GM19372 (cell line): ENCODE data around the gene LRAT.

Experiments used
- ATAC-seq: cut with Tn5 transposase; IDR thresholded peaks from one replicate; pipeline ENCODE4 v1.9.1; 2021; ENCODE audit warnings: mild to moderate bottlenecking, low read depth, moderate library complexity; ENCODE audit not compliant: unreplicated experiment

The LRAT gene

GRCh38 chr4:154757713-154758112, 13.9 kb downstream of the LRAT start:
- no peak for ATAC-seq

DNA sequence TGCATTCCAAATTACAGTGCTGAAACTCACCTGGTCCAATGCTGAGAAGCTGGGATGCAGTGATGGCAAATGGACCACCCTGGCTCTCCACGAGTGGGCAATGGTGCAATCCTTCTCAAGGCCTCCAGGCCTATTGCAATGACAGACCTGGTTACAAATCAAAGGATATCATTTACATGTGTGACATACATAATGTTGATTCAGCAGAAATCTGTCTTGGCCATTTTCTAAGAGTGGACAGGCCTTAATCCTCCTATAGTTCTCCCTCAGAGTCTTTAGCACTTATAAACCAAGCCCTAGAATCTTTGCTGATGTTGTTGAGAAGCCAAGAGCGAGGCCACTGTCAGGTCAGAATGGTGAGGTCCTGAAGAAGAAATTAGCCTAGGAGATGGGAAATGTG, 17.1 kb downstream of the LRAT start:
- no peak for ATAC-seq

- no peak for ATAC-seq
These were observed 34.5 kb downstream of the LRAT start for GRCh38 chr4:154778264-154778663.

DNA sequence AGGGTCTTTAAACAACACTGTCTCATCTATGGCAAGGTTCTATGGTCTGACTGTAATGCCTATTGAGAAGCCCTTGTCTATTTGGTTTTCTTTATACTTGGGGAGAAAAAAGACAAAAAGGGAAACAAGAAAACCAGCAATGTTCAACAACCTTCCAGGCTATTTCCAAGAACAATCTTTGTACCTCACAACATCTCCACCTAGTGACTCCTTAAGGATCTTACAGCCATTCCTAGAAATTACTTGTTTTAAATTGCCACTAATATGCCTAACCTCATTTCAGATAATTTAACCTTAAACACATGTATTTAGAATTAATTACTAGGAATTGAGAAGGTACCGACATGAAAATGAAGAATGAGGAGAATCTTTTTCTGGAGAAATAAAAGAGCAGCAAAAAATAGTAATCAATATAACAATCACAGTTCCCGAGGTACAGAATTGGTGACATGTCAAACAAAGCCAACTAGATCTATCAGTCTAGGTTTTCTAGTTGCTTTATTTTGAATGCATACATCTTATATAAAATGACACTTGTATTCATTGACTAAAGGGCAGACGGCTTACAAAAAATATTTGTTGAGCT, 35.7 kb downstream of the LRAT start:
- ATAC-seq = no peak

DNA sequence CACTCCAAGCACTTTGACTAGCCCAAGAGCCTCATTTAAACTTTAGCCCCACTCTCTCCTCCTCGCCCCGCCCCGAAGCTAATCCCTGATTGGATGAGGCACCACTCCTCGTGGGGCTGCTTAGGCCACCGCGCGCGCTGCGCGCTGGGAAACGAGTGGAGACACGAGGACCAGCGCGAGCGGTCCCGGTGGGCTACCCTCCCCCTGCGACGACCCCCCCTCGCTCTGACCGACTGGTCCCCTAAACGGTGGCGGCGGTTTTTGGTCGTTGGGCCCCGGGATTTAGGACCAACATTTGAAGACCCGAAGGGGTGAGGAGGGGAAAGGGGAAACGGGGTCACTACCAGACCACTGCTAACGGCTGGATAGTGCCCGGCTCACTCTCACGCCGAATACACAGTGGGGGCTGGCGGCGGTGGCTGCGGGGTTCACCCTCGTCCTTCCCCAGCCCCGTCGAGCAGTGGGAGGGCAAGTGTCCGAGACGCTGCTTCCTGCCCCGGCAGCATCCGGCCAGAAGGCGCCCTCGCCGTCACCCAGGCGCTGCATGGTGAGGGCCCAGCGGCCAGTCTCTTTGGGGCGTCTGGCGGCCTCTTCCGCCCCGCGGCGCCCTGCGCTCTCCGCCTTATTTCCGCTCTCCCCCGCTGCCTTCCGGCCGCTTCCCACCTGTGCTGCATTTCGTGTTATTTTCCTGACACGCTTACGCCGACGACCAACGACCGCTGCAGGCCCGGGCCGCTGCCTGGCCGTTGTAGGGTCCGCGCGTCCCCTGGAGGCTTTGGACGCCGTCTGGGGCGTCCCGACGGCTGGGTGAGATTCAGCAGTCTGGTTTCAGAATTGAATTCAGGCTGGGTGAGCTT, 37.6 kb downstream of the LRAT start, which contains the start of gene RBM46:
RBM46 (plus strand) TSS at position 147 of the 857 bp plus-strand sequence. CDS start 15,481 bp downstream, outside the sequence.
- no peak for ATAC-seq

GRCh38 chr4:154781983-154782293, 38.1 kb downstream of the LRAT start:
- ATAC-seq = no peak
